ENCODE results near the gene PCBP1.
"Not testable (repeated sequence)": the region's sequence is repeated elsewhere in the genome, so short reads cannot be mapped to it uniquely, and the experiment has no call there.

The PCBP1 gene

GRCh38 chr2:70086278-70086837 is 919 bp upstream of the PCBP1 start:
- DNase-seq (ENCODE audit: low spot score in 2 of 2): peak; percentile 76 to 81
- peak overlapping the region; percentile 81 for H3K4me3 ChIP-seq
- no peaks in the 10 kb centered on the region for H3K9me3 ChIP-seq
- H3K4me1 ChIP-seq: peaks cover 23% of the 10 kb centered on the region
- no peaks in the 10 kb centered on the region for H3K27me3 ChIP-seq (ENCODE audit: low read depth)
- peaks cover 40% of the 10 kb centered on the region for H3K36me3 ChIP-seq (replicated peaks)
- in situ Hi-C loops (cut with MboI; ENCODE audit: low sequenced_read_pairs): loop anchor here (5.0 to 10.0 kb wide), 2 partner anchors 36 to 58 kb away; no protein-coding TSS in a partner anchor

GRCh38 chr2:70087702-70088597 is 673 bp downstream of the PCBP1 start:
- Histone ChIP-seq H3K36me3 (replicated peaks) (peaks cover 30% of the 10 kb centered on the region), H3K4me1 (peaks cover 23% of the 10 kb centered on the region), H3K4me3 (peak overlapping the region; percentile 81), H3K27me3 (ENCODE audit: low read depth) (no peaks in the 10 kb centered on the region), H3K9me3 (no peaks in the 10 kb centered on the region)
- in situ Hi-C loops (cut with MboI; ENCODE audit: low sequenced_read_pairs): loop anchor here (5.0 to 10.0 kb wide), 2 partner anchors 34 to 57 kb away; no protein-coding TSS in a partner anchor
- DNase-seq (ENCODE audit: low spot score in 2 of 2): peak in 1 of 2 experiments; percentile 48

GRCh38 chr2:70088598-70089219 is 1.4 kb downstream of the PCBP1 start:
- in situ Hi-C loops (cut with MboI; ENCODE audit: low sequenced_read_pairs): loop anchor here (5.0 to 10.0 kb wide), 2 partner anchors 34 to 56 kb away; no protein-coding TSS in a partner anchor
- peaks cover 23% of the 10 kb centered on the region for H3K4me1 ChIP-seq
- no peak for DNase-seq (ENCODE audit: low spot score in 2 of 2)

GRCh38 chr2:70089220-70089982 is 2.1 kb downstream of the PCBP1 start:
- no peaks in the 10 kb centered on the region for H3K9me3 ChIP-seq
- peaks cover 23% of the 10 kb centered on the region for H3K4me1 ChIP-seq
- no peaks in the 10 kb centered on the region for H3K27me3 ChIP-seq (ENCODE audit: low read depth)
- DNase-seq (ENCODE audit: low spot score in 2 of 2): peak; percentile 34 to 58
- H3K4me3 ChIP-seq: peak overlapping the region; percentile 81
- peaks cover 24% of the 10 kb centered on the region for H3K36me3 ChIP-seq (replicated peaks)
- in situ Hi-C loops (cut with MboI; ENCODE audit: low sequenced_read_pairs): loop anchor here (5.0 to 10.0 kb wide), 2 partner anchors 33 to 55 kb away; no protein-coding TSS in a partner anchor

More at GRCh38 chr2:70088598-70089219, 1.4 kb downstream of the PCBP1 start:
- Histone ChIP-seq H3K36me3 (replicated peaks) (peaks cover 26% of the 10 kb centered on the region), H3K27me3 (ENCODE audit: low read depth) (no peaks in the 10 kb centered on the region), H3K4me3 (peak overlapping the region; percentile 81), H3K9me3 (no peaks in the 10 kb centered on the region)

- in situ Hi-C loops (cut with MboI; ENCODE audit: low sequenced_read_pairs): loop anchor here (5.0 to 10.0 kb wide), 2 partner anchors 32 to 55 kb away; no protein-coding TSS in a partner anchor
- no peak for DNase-seq (ENCODE audit: low spot score in 2 of 2)
- Histone ChIP-seq H3K36me3 (replicated peaks) (peaks cover 24% of the 10 kb centered on the region), H3K4me1 (peaks cover 18% of the 10 kb centered on the region), H3K9me3 (no peaks in the 10 kb centered on the region), H3K27me3 (ENCODE audit: low read depth) (no peaks in the 10 kb centered on the region), H3K4me3 (peak overlapping the region; percentile 81)
Observed at GRCh38 chr2:70089983-70090525, 2.8 kb downstream of the PCBP1 start.

GRCh38 chr2:70090706-70091334 is 3.5 kb downstream of the PCBP1 start:
- Histone ChIP-seq H3K27me3 (ENCODE audit: low read depth) (no peaks in the 10 kb centered on the region), H3K4me3 (no peak overlapping the region; the same call in 1 of the 2 replicates), H3K36me3 (replicated peaks) (peaks cover 22% of the 10 kb centered on the region), H3K4me1 (peaks cover 11% of the 10 kb centered on the region), H3K9me3 (no peaks in the 10 kb centered on the region)
- in situ Hi-C loops (cut with MboI; ENCODE audit: low sequenced_read_pairs): no loop called here
- DNase-seq (ENCODE audit: low spot score in 2 of 2): no peak

- in situ Hi-C loops (cut with MboI; ENCODE audit: low sequenced_read_pairs): no loop called here
- no peaks in the 10 kb centered on the region for H3K27me3 ChIP-seq (ENCODE audit: low read depth)
- DNase-seq (ENCODE audit: low spot score in 2 of 2): no peak
- H3K9me3 ChIP-seq: no peaks in the 10 kb centered on the region
- H3K4me3 ChIP-seq: no peak overlapping the region
- peaks cover 5% of the 10 kb centered on the region for H3K4me1 ChIP-seq
- peaks cover 22% of the 10 kb centered on the region for H3K36me3 ChIP-seq (replicated peaks)
Observed at GRCh38 chr2:70091364-70091763, 4.1 kb downstream of the PCBP1 start.

- H3K4me3 ChIP-seq: no peak overlapping the region
- H3K36me3 ChIP-seq (replicated peaks): peaks cover 22% of the 10 kb centered on the region
- no peaks in the 10 kb centered on the region for H3K27me3 ChIP-seq (ENCODE audit: low read depth)
- H3K4me1 ChIP-seq: peaks cover 5% of the 10 kb centered on the region
- H3K9me3 ChIP-seq: no peaks in the 10 kb centered on the region
- in situ Hi-C loops (cut with MboI; ENCODE audit: low sequenced_read_pairs): no loop called here
- DNase-seq (ENCODE audit: low spot score in 2 of 2): no peak
Observed at GRCh38 chr2:70091816-70092215, 4.5 kb downstream of the PCBP1 start.

GRCh38 chr2:70092576-70093243 is 5.4 kb downstream of the PCBP1 start:
- H3K4me3 ChIP-seq; in situ Hi-C loops (cut with MboI; ENCODE audit: low sequenced_read_pairs); DNase-seq (ENCODE audit: low spot score in 2 of 2); H3K4me1 ChIP-seq; H3K9me3 ChIP-seq; H3K27me3 ChIP-seq (ENCODE audit: low read depth): not testable (repeated sequence)
- H3K36me3 ChIP-seq (replicated peaks): peaks cover 20% of the 10 kb centered on the region

GRCh38 chr2:70094171-70094977 is 7.1 kb downstream of the PCBP1 start:
- in situ Hi-C loops (cut with MboI; ENCODE audit: low sequenced_read_pairs): no loop called here
- H3K4me3 ChIP-seq: no peak overlapping the region
- no peak for DNase-seq (ENCODE audit: low spot score in 2 of 2)

GRCh38 chr2:70094978-70095719 is 7.9 kb downstream of the PCBP1 start:
- in situ Hi-C loops (cut with MboI; ENCODE audit: low sequenced_read_pairs): no loop called here
- DNase-seq (ENCODE audit: low spot score in 2 of 2): no peak
- Histone ChIP-seq H3K9me3 (no peaks in the 10 kb centered on the region), H3K27me3 (ENCODE audit: low read depth) (no peaks in the 10 kb centered on the region), H3K4me1 (no peaks in the 10 kb centered on the region), H3K4me3 (no peak overlapping the region), H3K36me3 (replicated peaks) (no peaks in the 10 kb centered on the region; the same call in 1 of the 2 replicates)

More at GRCh38 chr2:70094171-70094977, 7.1 kb downstream of the PCBP1 start:
- H3K4me1 ChIP-seq: peaks cover 5% of the 10 kb centered on the region
- peaks cover 4% of the 10 kb centered on the region; the same call in 1 of the 2 replicates for H3K36me3 ChIP-seq (replicated peaks)
- H3K9me3 ChIP-seq: no peaks in the 10 kb centered on the region
- no peaks in the 10 kb centered on the region for H3K27me3 ChIP-seq (ENCODE audit: low read depth)

All from HAP-1 (cell line).